COLO668 (cell line): ENCODE measurements around the gene METTL25.

Experiments used
- DNase-seq: peaks from one replicate; lab custom pipeline; 2025; ENCODE audit not compliant: unreplicated experiment; lab: John Stamatoyannopoulos, UW

The METTL25 gene

DNA sequence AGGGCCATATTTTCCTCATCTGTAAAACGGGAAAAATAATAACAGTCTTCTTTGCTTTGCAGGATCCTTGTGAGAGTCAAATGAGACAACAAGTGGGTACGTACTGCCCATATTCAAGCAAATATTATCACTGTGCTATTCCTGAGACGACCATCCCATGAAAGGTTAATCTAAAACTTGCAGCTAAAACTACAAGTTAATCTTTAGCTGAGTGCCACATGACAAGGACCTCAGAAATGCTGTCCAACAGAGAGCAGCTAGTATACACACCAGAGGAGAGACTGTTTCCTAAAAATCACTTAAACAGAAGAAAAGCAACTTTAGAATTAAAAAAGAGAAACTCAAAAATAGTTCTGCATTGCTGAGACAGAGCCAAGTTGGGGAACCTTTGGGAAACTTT is 165.7 kb downstream of the METTL25 start:
- no peak for DNase-seq

DNA sequence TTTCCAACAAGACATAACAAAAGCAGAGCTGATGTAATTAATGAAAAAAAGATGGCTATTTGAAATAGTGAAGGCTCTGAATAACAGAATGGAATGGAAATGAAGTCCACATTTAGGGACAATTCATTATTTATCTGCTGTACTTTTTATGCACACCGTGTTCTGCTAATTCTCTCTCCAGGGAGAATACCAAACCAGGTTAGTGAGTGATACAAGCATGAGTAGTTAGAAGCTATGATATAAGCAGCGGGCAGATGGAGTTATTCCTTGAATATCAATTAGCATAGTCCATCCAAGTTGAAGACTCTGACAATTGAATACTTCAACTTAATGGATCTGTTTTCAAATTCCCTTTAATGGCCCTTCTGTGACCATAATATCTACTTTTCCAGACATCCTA is 166.3 kb downstream of the METTL25 start:
- DNase-seq, result no peak

DNA sequence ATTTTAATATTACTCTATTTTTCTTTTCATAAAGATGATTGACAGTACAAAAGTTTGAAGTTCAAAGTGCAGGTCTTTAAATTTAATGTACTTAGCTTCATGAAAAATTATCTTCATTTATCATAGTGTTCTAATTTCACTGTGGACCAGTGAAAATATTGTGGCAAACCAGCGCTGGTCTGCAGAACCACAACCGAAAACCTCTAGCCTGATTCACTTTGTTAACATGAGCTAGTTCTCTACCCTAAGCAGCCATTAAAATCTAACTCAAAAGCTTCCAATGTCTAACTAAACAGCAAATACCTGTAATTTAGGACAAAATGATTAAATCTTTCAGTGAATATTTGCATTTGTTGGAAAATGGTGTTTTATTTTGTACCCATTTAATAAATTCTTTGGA is 167.3 kb downstream of the METTL25 start:
- no peak for DNase-seq

DNA sequence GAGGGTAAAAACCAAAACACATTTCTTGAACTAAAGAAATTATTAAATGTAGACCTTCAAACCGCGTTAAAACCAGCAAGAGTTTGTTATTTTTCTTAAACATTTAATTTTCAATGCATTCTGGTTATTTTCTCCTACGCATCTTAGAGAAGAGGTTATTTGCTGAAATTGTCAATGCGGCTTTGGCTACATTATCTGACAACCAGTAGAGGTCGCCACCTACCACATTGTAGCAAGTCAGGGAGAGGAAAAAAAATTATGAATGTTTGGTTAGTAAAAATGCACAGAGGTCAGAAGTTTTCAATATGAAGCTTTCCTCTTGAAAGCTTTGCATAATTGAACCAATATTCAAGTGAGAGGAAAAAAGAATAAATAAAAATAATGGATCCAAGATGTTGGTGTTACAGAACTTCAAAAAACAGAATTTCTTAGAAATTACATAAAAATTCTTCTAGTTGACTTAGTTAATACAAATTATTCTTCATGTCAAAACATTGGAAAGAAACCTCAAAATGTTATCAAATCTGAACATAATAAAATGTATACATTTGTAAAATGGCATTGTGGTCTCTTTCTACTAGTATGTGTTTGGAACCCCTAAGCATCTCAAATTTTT is 168.9 kb downstream of the METTL25 start:
- peak; percentile 30 for DNase-seq
